ENCODE measurements around the gene OR2T2. TPM values are rescaled to one million over a fixed set of nuclear protein-coding genes. Genes with fewer than 3 reads are reported as not detected.
"Not testable (repeated sequence)": the region's sequence is repeated elsewhere in the genome, so short reads cannot be mapped to it uniquely, and the experiment has no call there.

Gene OR2T2
- total RNA-seq, 1 donor from 2014 or later: not detected

- FAIRE-seq; DNase-seq (ENCODE audit: low spot score in 2 of 2): not testable (repeated sequence)
These were observed 4.5 kb downstream of the OR2T2 start for GRCh38 chr1:248449821-248450465.

GRCh38 chr1:248450466-248451145 lies 5.2 kb downstream of the OR2T2 start:
- DNase-seq (ENCODE audit: low spot score in 2 of 2); FAIRE-seq: not testable (repeated sequence)

- DNase-seq (ENCODE audit: low spot score in 2 of 2); FAIRE-seq: not testable (repeated sequence)
These were observed 8.2 kb downstream of the OR2T2 start for GRCh38 chr1:248453619-248454018.

GRCh38 chr1:248455045-248455444 lies 9.6 kb downstream of the OR2T2 start:
- DNase-seq (ENCODE audit: low spot score in 2 of 2); FAIRE-seq: not testable (repeated sequence)

GRCh38 chr1:248456635-248457034 lies 11.2 kb downstream of the OR2T2 start:
- FAIRE-seq; DNase-seq (ENCODE audit: low spot score in 2 of 2): not testable (repeated sequence)

- FAIRE-seq; DNase-seq (ENCODE audit: low spot score in 2 of 2): not testable (repeated sequence)
These were observed 13.7 kb downstream of the OR2T2 start for GRCh38 chr1:248459117-248459516.

GRCh38 chr1:248471154-248471553 lies 25.7 kb downstream of the OR2T2 start:
- DNase-seq (ENCODE audit: low spot score in 2 of 2): no peak
- no peak for FAIRE-seq

- FAIRE-seq; DNase-seq (ENCODE audit: low spot score in 2 of 2): not testable (repeated sequence)
These were observed 26.7 kb downstream of the OR2T2 start for GRCh38 chr1:248472111-248472510.

- not testable (repeated sequence) for DNase-seq (ENCODE audit: low spot score in 2 of 2); FAIRE-seq
These were observed 27.6 kb downstream of the OR2T2 start, which contains the start of gene OR2T3 for GRCh38 chr1:248473051-248473450. Gene OR2T3, plus strand, starts transcription at chr1:248473351. Its CDS starts 0 bp downstream, at chr1:248473351.

GRCh38 chr1:248475660-248476059 lies 30.2 kb downstream of the OR2T2 start:
- FAIRE-seq; DNase-seq (ENCODE audit: low spot score in 2 of 2): not testable (repeated sequence)

GRCh38 chr1:248481686-248482579 lies 36.5 kb downstream of the OR2T2 start:
- not testable (repeated sequence) for DNase-seq (ENCODE audit: low spot score in 2 of 2); FAIRE-seq

- FAIRE-seq: not testable (repeated sequence)
These were observed 42.9 kb downstream of the OR2T2 start, which contains the start of gene OR2T5 for GRCh38 chr1:248488289-248488688. Gene OR2T5, plus strand, starts transcription at chr1:248488589. Its CDS starts 0 bp downstream, at chr1:248488589.

GRCh38 chr1:248496661-248497060 lies 51.2 kb downstream of the OR2T2 start:
- DNase-seq (ENCODE audit: low spot score in 2 of 2); FAIRE-seq: not testable (repeated sequence)

More at GRCh38 chr1:248488289-248488688, 42.9 kb downstream of the OR2T2 start, which contains the start of gene OR2T5:
- not testable (repeated sequence) for DNase-seq (ENCODE audit: low spot score in 2 of 2)

- DNase-seq (ENCODE audit: low spot score in 2 of 2); FAIRE-seq: not testable (repeated sequence)
These were observed 55.0 kb downstream of the OR2T2 start for GRCh38 chr1:248500305-248501035.

Other genes starting within 250 kb of the OR2T2 start
- gene OR2M3, start 248.4 kb upstream of the OR2T2 start, total RNA-seq: under 0.01 TPM
- gene OR2M4, start 214.2 kb upstream of the OR2T2 start, total RNA-seq: under 0.01 TPM
- gene OR2T33, start 167.7 kb upstream of the OR2T2 start, total RNA-seq: not detected
- not detected for gene OR2T12, start 142.2 kb upstream of the OR2T2 start, total RNA-seq
- gene OR2M7, start 121.1 kb upstream of the OR2T2 start, total RNA-seq: not detected
- gene OR14C36, start 96.9 kb upstream of the OR2T2 start, total RNA-seq: not detected
- not detected for gene OR2T4, start 84.0 kb upstream of the OR2T2 start, total RNA-seq
- gene OR2T6, start 69.9 kb upstream of the OR2T2 start, total RNA-seq: not detected
- gene OR2T1, start 42.6 kb upstream of the OR2T2 start, total RNA-seq: not detected
- gene OR2T3, start 27.7 kb downstream of the OR2T2 start, total RNA-seq: not detected
- not detected for gene OR2T5, start 43.0 kb downstream of the OR2T2 start, total RNA-seq
- not detected for gene OR2G6, start 62.4 kb downstream of the OR2T2 start, total RNA-seq
- gene OR2T29, start 117.1 kb downstream of the OR2T2 start, total RNA-seq: not detected
- gene OR2T34, start 129.1 kb downstream of the OR2T2 start, total RNA-seq: not detected
- not detected for gene OR2T10, start 152.1 kb downstream of the OR2T2 start, total RNA-seq
- not detected for gene OR2T11, start 189.5 kb downstream of the OR2T2 start, total RNA-seq
- under 0.01 TPM for gene OR2T35, start 199.6 kb downstream of the OR2T2 start, total RNA-seq
- not detected for gene OR2T27, start 209.9 kb downstream of the OR2T2 start, total RNA-seq

Measured in frontal cortex (tissue), 4 donors.